ENCODE data around the gene AHRR. TPM values are rescaled to one million over a fixed set of nuclear protein-coding genes. Genes with fewer than 3 reads are reported as not detected.

The AHRR gene
- total and polyA plus RNA-seq, 9 of the 15 experiments (the other 6 are each of a cell fraction or from before 2014, with no cell fraction given) = 0.06 to 1.6 (median 0.75) TPM; not detected in 1

- no peak for TF ChIP-seq ESRRA (IDR thresholded peaks at IDR 0.05; ENCODE audit: borderline replicate concordance, low read depth)
- TF ChIP-seq, protein P1, sequence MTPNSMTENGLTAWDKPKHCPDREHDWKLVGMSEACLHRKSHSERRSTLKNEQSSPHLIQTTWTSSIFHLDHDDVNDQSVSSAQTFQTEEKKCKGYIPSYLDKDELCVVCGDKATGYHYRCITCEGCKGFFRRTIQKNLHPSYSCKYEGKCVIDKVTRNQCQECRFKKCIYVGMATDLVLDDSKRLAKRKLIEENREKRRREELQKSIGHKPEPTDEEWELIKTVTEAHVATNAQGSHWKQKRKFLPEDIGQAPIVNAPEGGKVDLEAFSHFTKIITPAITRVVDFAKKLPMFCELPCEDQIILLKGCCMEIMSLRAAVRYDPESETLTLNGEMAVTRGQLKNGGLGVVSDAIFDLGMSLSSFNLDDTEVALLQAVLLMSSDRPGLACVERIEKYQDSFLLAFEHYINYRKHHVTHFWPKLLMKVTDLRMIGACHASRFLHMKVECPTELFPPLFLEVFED (CRISPR knock-in tag; conservative IDR thresholded peaks at IDR 0.05) = no peak
- no peak for TF ChIP-seq GATAD2A (IDR thresholded peaks at IDR 0.05)
Observed at GRCh38 chr5:468401-468800, 146.9 kb downstream of the AHRR start (continued).

GRCh38 chr5:469752-470483 lies 148.4 kb downstream of the AHRR start:
- POLR2A ChIA-PET = interaction anchor here (0.5 to 0.7 kb wide), 2 partner anchors 35 to 40 kb away, joined by 3 read pairs; no protein-coding TSS in a partner anchor
- H3K4me2 ChIP-seq (ENCODE audit: insufficient read depth, low read length) = no peak overlapping the region
- no peak for DNase-seq (ENCODE audit: extremely low read depth in 1 of 4, low spot score in 3 of 4)
- no peak for TF ChIP-seq POLR3A (IDR thresholded peaks at IDR 0.05; ENCODE audit: borderline replicate concordance, extremely low read depth, insufficient read depth, insufficient read length)
- TF ChIP-seq POLR2A (conservative IDR thresholded peaks at IDR 0.05) = 0 out of 2 replicates have a peak, but pooled peaks have one; percentile 33
- peak; percentile 67 for TF ChIP-seq POLR2G (IDR thresholded peaks at IDR 0.05; ENCODE audit: low read depth, low read length)
- TF ChIP-seq, protein P2, sequence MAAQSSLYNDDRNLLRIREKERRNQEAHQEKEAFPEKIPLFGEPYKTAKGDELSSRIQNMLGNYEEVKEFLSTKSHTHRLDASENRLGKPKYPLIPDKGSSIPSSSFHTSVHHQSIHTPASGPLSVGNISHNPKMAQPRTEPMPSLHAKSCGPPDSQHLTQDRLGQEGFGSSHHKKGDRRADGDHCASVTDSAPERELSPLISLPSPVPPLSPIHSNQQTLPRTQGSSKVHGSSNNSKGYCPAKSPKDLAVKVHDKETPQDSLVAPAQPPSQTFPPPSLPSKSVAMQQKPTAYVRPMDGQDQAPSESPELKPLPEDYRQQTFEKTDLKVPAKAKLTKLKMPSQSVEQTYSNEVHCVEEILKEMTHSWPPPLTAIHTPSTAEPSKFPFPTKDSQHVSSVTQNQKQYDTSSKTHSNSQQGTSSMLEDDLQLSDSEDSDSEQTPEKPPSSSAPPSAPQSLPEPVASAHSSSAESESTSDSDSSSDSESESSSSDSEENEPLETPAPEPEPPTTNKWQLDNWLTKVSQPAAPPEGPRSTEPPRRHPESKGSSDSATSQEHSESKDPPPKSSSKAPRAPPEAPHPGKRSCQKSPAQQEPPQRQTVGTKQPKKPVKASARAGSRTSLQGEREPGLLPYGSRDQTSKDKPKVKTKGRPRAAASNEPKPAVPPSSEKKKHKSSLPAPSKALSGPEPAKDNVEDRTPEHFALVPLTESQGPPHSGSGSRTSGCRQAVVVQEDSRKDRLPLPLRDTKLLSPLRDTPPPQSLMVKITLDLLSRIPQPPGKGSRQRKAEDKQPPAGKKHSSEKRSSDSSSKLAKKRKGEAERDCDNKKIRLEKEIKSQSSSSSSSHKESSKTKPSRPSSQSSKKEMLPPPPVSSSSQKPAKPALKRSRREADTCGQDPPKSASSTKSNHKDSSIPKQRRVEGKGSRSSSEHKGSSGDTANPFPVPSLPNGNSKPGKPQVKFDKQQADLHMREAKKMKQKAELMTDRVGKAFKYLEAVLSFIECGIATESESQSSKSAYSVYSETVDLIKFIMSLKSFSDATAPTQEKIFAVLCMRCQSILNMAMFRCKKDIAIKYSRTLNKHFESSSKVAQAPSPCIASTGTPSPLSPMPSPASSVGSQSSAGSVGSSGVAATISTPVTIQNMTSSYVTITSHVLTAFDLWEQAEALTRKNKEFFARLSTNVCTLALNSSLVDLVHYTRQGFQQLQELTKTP (IDR thresholded peaks at IDR 0.05; ENCODE audit: low read depth in 1 of 2, partially characterized antibody in 2 of 2) = no peak
- TF ChIP-seq ZBTB5 (IDR thresholded peaks at IDR 0.05) = no peak
- TF ChIP-seq SNRNP70 (optimal IDR thresholded peaks at IDR 0.05; ENCODE audit: low read depth, low read length) = no peak
- TF ChIP-seq NCOA4 (IDR thresholded peaks at IDR 0.05; ENCODE audit: partially characterized antibody) = no peak
- no peak for TF ChIP-seq CTBP1 (IDR thresholded peaks at IDR 0.05; ENCODE audit: borderline replicate concordance)

More at GRCh38 chr5:469752-470483, 148.4 kb downstream of the AHRR start:
- H3K36me3 ChIP-seq (ENCODE audit: control insufficient read depth, insufficient read depth, low read length) = peaks cover 34% of the 10 kb centered on the region; the same call in 2 of the 3 replicates
- no peak overlapping the region for H2AFZ ChIP-seq (ENCODE audit: low read depth, low read length)
- H3K9me3 ChIP-seq (replicated peaks; ENCODE audit: control insufficient read depth, insufficient read depth, low read depth, low read length) = no peaks in the 10 kb centered on the region
- ATAC-seq = no peak
- no TSS peak for BruUV-seq (replicated peaks)
- CTCF ChIA-PET (ENCODE audit: low intra/inter-chr PET ratio) = no interaction called here
- peaks cover 2% of the 10 kb centered on the region in 2 experiments; a peak in 1 of 5 replicates for H3K27me3 ChIP-seq (ENCODE audit: control insufficient read depth in 2 of 2, insufficient read depth in 2 of 2, low read length in 2 of 2)
- peaks cover 21% of the 10 kb centered on the region for H3K79me2 ChIP-seq (ENCODE audit: control insufficient read depth, insufficient read depth, low read length)
- H3K9me1 ChIP-seq (ENCODE audit: control insufficient read depth, insufficient read depth, low read length) = no peaks in the 10 kb centered on the region
- FAIRE-seq = peak; percentile 11
- H4K20me1 ChIP-seq (replicated peaks; ENCODE audit: control insufficient read depth, insufficient read depth, low read length) = peaks cover 7% of the 10 kb centered on the region; the same call in 1 of the 2 replicates
- in situ Hi-C loops (cut with MboI) (no loop called here), intact Hi-C loops (cut with micrococcal nuclease) (loop anchor here (10.0 kb wide), 1 partner anchor 145 kb away; the partner anchor contains the start of gene CEP72)
- H3K4me3 ChIP-seq = no peak overlapping the region
- no peak overlapping the region for H3K27ac ChIP-seq (ENCODE audit: extremely low read depth, low read depth, low read length)
- H3K4me1 ChIP-seq (replicated peaks in 1 of 2; ENCODE audit: control insufficient read depth in 2 of 2, insufficient read depth in 2 of 2, low read length in 2 of 2) = peaks cover 9 to 62% of the 10 kb centered on the region in 2 experiments; a peak in 4 of 5 replicates
- H3K9ac ChIP-seq (ENCODE audit: insufficient read depth in 1 of 2, low read depth in 2 of 2, low read length in 2 of 2) = peak overlapping the region in 1 of 2 experiments; percentile 77; a peak in 2 of 4 replicates
- 89% methylated on average over 19 of the region's 19 CpGs for WGBS (ENCODE audit: insufficient coverage, low coverage, missing lambda C conversion rate)
